Naive thymus-derived CD4-positive, alpha-beta T cell (primary cell): ENCODE results near the gene TAGLN. TPM values are rescaled to one million over a fixed set of nuclear protein-coding genes. Genes with fewer than 3 reads are reported as not detected.
A peak's percentile ranks its signal among the peaks of the same experiment; 100 is the strongest.

Source experiments
- ATAC-seq: fragments of 150-1000 bp; cut with Tn5 transposase; 2 replicates; pipeline ENCODE4 v1.10.0; 2021; ENCODE audit warnings: mild to moderate bottlenecking, moderate library complexity
- CTCF ChIA-PET: fragments of 350-600 bp; sonication (Branson Sonifier 250); formaldehyde crosslinking; loops from one replicate; lab custom pipeline; 2021; ENCODE audit warnings: antibody characterized with exemption; lab: Charles Lee
- POLR2A ChIA-PET: fragments of 350-600 bp; sonication (Branson Sonifier 250); formaldehyde crosslinking; loops from one replicate; lab custom pipeline; 2021; ENCODE audit warnings: antibody characterized with exemption, inconsistent platforms; lab: Charles Lee
- DNase-seq, 9 donors: peaks; one replicate each; pipeline versions ENCODE4 v3.0.0 to v3.0.0-alpha.2; 2020 to 2022; ENCODE audit warnings: mixed read lengths in 1 of 9
- H3K27ac ChIP-seq: one replicate; pipeline ENCODE4 v1.7.0; 2013; ENCODE audit warnings: mild to moderate bottlenecking, low read depth, low read length, moderate library complexity
- H3K27me3 ChIP-seq, 2 donors: one replicate each; pipeline ENCODE4 v1.7.0; 2013; ENCODE audit warnings: low read length in 2 of 2, mild to moderate bottlenecking in 2 of 2, moderate library complexity in 2 of 2; ENCODE audit not compliant: control insufficient read depth in 2 of 2, insufficient read depth in 2 of 2
- H3K36me3 ChIP-seq, 3 experiments: 1 replicate in 2 of 3; 2 replicates in 1 of 3; pipeline ENCODE4 v1.7.0; 2013; ENCODE audit warnings: low read length in 3 of 3, mild to moderate bottlenecking in 3 of 3, moderate library complexity in 1 of 3; ENCODE audit not compliant: insufficient read depth in 3 of 3, control insufficient read depth in 2 of 3
- H3K4me1 ChIP-seq, 2 donors: one replicate each; pipeline ENCODE4 v1.7.0; 2013; ENCODE audit warnings: low read length in 2 of 2, mild to moderate bottlenecking in 2 of 2, moderate library complexity in 1 of 2; ENCODE audit not compliant: control insufficient read depth in 2 of 2, insufficient read depth in 2 of 2
- H3K4me3 ChIP-seq: 2 replicates; pipeline ENCODE4 v1.7.0; 2013; ENCODE audit warnings: mild to moderate bottlenecking, low read length
- H3K9me3 ChIP-seq, 3 experiments: 1 replicate in 2 of 3; 2 replicates in 1 of 3; pipeline ENCODE4 v1.7.0; 2013; ENCODE audit warnings: low read length in 3 of 3; ENCODE audit not compliant: control insufficient read depth in 2 of 3
- H3K27ac Mint-ChIP-seq, 9 donors: one replicate each; pipeline ENCODE4 v1.8.0; 2020 to 2022; ENCODE audit warnings: mixed read lengths in 9 of 9, mild to moderate bottlenecking in 8 of 9, moderate library complexity in 5 of 9, inconsistent platforms in 2 of 9
- H3K27me3 Mint-ChIP-seq, 5 donors: one replicate each; pipeline ENCODE4 v1.8.0; 2021 to 2022; ENCODE audit warnings: mixed read lengths in 5 of 5, mild to moderate bottlenecking in 1 of 5
- H3K36me3 Mint-ChIP-seq, 5 donors: one replicate each; pipeline ENCODE4 v1.8.0; 2020 to 2022; ENCODE audit warnings: mixed read lengths in 5 of 5, mild to moderate bottlenecking in 3 of 5, inconsistent platforms in 1 of 5
- H3K4me1 Mint-ChIP-seq, 7 donors: one replicate each; pipeline ENCODE4 v1.8.0; 2020 to 2022; ENCODE audit warnings: mixed read lengths in 7 of 7, mild to moderate bottlenecking in 3 of 7, inconsistent platforms in 1 of 7
- H3K4me3 Mint-ChIP-seq, 10 donors: one replicate each; pipeline ENCODE4 v1.8.0; 2020 to 2022; ENCODE audit warnings: mild to moderate bottlenecking in 10 of 10, mixed read lengths in 10 of 10, moderate library complexity in 6 of 10, inconsistent platforms in 2 of 10
- H3K9me3 Mint-ChIP-seq, 11 donors: one replicate each; pipeline ENCODE4 v1.8.0; 2020 to 2022; ENCODE audit warnings: mixed read lengths in 11 of 11, mild to moderate bottlenecking in 4 of 11, inconsistent platforms in 1 of 11, moderate library complexity in 1 of 11
- intact Hi-C, 2 donors: fragments of 100-400 bp; cut with micrococcal nuclease; formaldehyde crosslinking; loops; one replicate each; pipeline ENCODE4 v1.15.1; 2023
- polyA plus RNA-seq, 2 donors: library from polyadenylated mRNA; unstranded; fragments of 300-500 nt; fragmentation: Illumina TruSeq; gene quantifications; one replicate each; pipeline ENCODE4 v1.2.3, GENCODE V29; 2021
- total RNA-seq, 6 experiments: library from RNA in 5 of 6; stranded (reverse) in 5 of 6; gene quantifications; 1 replicate in 5 of 6; 2 replicates in 1 of 6; pipeline ENCODE4 v1.2.3 and lab custom pipeline; 2021 to 2026

Gene TAGLN
- total and polyA plus RNA-seq, 7 experiments from 2014 or later = 0.32 to 28.0 (median 13.7) TPM

DNA sequence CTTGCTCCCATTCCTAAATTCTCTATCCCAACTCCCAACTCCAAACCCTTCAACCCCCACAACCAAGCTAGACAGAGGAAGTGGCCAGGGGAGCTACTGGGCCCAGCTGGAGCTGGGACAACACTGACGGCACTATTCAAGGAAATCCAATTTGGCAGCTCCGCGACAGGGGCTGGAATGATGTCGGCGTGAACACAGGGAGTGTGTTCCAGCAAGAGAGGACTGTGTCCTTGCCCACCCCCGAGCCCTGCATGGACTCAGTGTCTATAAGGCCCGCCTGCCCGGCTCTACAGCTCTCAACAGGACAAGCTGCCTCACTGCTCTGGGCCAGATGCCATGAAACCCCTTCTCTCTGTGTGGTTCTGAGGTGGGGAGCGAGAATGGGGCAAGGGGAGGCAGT lies 21.4 kb downstream of the TAGLN start:
- ATAC-seq = no peak

DNA sequence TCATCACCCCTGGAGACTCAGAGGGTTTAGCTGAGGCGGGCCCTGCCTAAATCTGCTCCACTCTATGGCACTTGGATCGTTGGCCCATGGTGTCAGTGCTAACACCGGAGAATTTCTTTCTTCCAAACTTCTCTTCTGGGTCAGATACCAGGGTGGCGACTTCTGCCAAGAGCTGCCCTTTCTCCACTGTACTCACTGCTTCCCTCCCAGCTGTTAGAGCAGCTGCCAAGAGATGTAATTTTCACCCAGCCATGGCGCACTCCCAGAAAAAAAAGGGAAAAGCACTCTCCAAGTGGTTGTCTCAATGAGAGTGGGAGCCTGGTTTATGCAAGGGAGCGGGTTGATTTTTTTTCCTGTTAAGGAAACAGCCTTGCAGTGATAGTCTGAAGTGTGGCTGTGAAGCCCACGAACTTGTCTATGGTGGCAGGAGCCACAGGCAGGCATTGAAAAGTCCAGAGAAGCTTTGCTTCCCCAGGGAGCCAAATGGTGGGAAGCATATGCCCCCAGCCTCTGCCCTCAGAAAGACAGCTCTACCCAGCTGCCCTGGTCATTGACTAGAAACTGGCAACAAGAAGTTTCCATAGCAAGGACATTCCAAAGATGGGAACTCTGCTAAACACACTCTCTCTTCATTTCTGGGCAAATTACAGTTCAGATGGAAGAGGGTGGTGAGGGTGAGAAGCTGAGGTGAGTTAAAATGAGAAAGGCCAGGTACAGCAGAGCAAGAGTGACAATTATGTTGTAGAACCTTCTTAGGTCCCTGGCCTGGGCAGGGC lies 22.0 kb downstream of the TAGLN start:
- DNase-seq (no peak), ATAC-seq (no peak)
- Histone ChIP-seq H3K4me1 (no peaks in the 10 kb centered on the region), H3K36me3 (peaks cover 46 to 98% (median 56%) of the 10 kb centered on the region in 3 experiments), H3K9me3 (no peaks in the 10 kb centered on the region), H3K4me3 (no peak overlapping the region), H3K27me3 (no peaks in the 10 kb centered on the region), H3K27ac (no peak overlapping the region)
- Mint-ChIP-seq H3K4me1 (peaks cover 0 to 7% (median 4%) of the 10 kb centered on the region in 7 donors), H3K4me3 (no peak overlapping the region), H3K27ac (peak overlapping the region in 3 of 9 donors; percentile 9 to 47 (median 12)), H3K27me3 (no peaks in the 10 kb centered on the region), H3K9me3 (no peaks in the 10 kb centered on the region), H3K36me3 (peaks cover 14 to 66% (median 27%) of the 10 kb centered on the region in 5 donors)
- ChIA-PET CTCF (interaction anchor here (2.1 kb wide), 1 partner anchor 10 kb away, joined by 7 read pairs; the partner anchor contains the start of gene PCSK7), POLR2A (interaction anchor here (0.6 to 2.9 kb wide), 3 partner anchors 8 to 54 kb away, joined by 3 to 16 read pairs (median 3); no protein-coding TSS in a partner anchor)
- intact Hi-C loops = no loop called here

More for the DNA sequence above, 21.4 kb downstream of the TAGLN start:
- Mint-ChIP-seq H3K27me3 (no peaks in the 10 kb centered on the region), H3K36me3 (peaks cover 14 to 67% (median 27%) of the 10 kb centered on the region in 5 donors), H3K4me1 (peaks cover 0 to 7% (median 4%) of the 10 kb centered on the region in 7 donors), H3K9me3 (no peaks in the 10 kb centered on the region), H3K4me3 (no peak overlapping the region), H3K27ac (peak overlapping the region in 3 of 9 donors; percentile 37 to 65 (median 56))
- H3K27me3 ChIP-seq = no peaks in the 10 kb centered on the region
- no peak overlapping the region for H3K27ac ChIP-seq
- ChIA-PET POLR2A (interaction anchor here (1.4 to 2.9 kb wide), 3 partner anchors 8 to 23 kb away, joined by 3 to 16 read pairs (median 3); no protein-coding TSS in a partner anchor), CTCF (interaction anchor here (1.5 to 2.1 kb wide), 2 partner anchors 11 to 429 kb away, joined by 3 to 7 read pairs; partner anchors contain the start of genes APOA5 and PCSK7)
- DNase-seq = no peak
- peaks cover 50 to 98% (median 51%) of the 10 kb centered on the region in 3 experiments for H3K36me3 ChIP-seq
- H3K4me1 ChIP-seq = no peaks in the 10 kb centered on the region
- intact Hi-C loops = no loop called here
- no peaks in the 10 kb centered on the region for H3K9me3 ChIP-seq
- no peak overlapping the region for H3K4me3 ChIP-seq

DNA sequence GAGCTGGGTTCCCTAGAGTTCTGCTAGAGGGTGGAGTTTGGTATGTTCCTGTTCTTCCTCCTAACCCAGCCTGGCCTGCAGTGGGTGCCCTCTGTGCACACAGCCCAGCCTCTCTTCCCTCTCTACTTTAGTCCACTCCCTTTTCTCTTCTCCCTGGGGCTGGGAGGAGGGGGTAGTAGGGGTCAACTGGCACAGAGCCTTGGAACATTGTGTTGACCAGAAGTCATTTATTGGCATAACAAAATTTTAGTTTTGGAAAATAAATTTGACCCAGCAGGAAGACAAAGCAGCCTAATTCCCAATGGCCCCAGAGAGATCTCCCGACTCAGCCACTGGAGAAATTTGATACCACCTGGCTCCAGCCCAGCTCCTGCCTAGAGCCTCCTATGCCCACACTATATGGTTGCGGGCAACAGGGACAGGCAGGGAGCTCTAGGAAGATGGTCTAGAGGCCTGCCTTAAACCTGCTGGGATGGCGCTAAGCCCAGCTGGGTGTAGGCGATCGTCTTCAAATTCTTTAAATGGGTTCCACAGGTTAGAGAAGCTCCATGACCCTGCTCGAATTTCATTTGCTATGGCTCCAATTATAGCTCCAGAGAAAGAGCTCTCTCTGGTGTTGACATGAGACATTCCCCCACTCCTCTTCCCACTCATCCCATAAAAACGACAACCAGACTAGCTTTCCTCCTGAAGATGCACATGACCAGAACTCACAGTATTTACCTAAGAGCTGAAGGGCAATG lies 22.8 kb downstream of the TAGLN start:
- no peak for ATAC-seq
- no peaks in the 10 kb centered on the region for H3K27me3 Mint-ChIP-seq
- peaks cover 47 to 98% (median 59%) of the 10 kb centered on the region in 3 experiments for H3K36me3 ChIP-seq
- H3K4me3 ChIP-seq = no peak overlapping the region
- intact Hi-C loops = no loop called here
- H3K9me3 ChIP-seq = no peaks in the 10 kb centered on the region
- peaks cover 7 to 13% (median 10%) of the 10 kb centered on the region in 7 donors for H3K4me1 Mint-ChIP-seq
- H3K4me1 ChIP-seq = peaks cover 5 to 7% of the 10 kb centered on the region in 2 donors
- H3K27me3 ChIP-seq = no peaks in the 10 kb centered on the region
- H3K9me3 Mint-ChIP-seq = no peaks in the 10 kb centered on the region
- ChIA-PET POLR2A (interaction anchor here (0.6 to 0.7 kb wide), 5 partner anchors 10 to 247 kb away, joined by 3 to 5 read pairs (median 4); partner anchors contain the start of gene PCSK7), CTCF (interaction anchor here (0.7 to 2.1 kb wide), 3 partner anchors 10 to 408 kb away, joined by 4 to 7 read pairs (median 4); partner anchors contain the start of genes PCSK7 and SIDT2)
- no peak overlapping the region for H3K27ac ChIP-seq
- H3K36me3 Mint-ChIP-seq = peaks cover 17 to 65% (median 29%) of the 10 kb centered on the region in 5 donors
- peak overlapping the region in 5 of 9 donors; percentile 14 to 72 (median 47) for H3K27ac Mint-ChIP-seq
- no peak for DNase-seq
- no peak overlapping the region for H3K4me3 Mint-ChIP-seq

DNA sequence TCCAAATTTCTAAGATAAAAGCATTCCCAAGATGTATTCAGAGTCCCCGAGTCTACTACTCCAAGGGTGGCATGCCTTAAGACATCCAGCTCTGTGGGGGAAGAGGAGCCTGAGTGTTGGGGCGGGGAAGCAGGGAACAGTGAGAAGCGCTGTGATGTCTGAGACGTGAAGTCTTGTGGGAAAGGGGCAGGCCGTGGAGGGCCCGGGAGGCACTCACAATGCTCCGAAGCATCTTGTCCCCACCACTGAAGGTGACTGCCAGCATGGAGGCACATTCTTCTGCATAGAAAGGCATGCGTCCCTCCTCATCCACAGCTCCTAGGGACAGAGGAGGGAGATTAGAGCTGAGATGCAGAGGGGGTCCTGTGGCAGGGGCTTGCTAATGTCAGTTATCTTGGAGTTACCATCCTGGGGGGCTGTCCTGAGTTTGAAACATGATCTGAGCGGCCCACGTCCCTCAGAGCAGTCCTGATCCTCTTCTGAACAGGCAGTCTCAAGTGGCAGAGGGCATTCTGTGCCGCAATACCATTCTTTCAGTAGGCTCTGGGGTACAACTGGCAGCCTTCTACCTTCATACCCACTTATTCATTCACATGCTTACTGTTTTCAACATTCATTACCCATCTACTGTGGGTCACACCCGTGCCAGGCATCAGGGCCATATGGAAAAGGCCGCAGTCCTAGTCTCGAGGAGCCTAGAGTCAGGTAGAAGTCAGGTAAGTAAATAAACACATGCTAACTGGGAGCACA lies 24.0 kb downstream of the TAGLN start:
- no peak for DNase-seq

DNA sequence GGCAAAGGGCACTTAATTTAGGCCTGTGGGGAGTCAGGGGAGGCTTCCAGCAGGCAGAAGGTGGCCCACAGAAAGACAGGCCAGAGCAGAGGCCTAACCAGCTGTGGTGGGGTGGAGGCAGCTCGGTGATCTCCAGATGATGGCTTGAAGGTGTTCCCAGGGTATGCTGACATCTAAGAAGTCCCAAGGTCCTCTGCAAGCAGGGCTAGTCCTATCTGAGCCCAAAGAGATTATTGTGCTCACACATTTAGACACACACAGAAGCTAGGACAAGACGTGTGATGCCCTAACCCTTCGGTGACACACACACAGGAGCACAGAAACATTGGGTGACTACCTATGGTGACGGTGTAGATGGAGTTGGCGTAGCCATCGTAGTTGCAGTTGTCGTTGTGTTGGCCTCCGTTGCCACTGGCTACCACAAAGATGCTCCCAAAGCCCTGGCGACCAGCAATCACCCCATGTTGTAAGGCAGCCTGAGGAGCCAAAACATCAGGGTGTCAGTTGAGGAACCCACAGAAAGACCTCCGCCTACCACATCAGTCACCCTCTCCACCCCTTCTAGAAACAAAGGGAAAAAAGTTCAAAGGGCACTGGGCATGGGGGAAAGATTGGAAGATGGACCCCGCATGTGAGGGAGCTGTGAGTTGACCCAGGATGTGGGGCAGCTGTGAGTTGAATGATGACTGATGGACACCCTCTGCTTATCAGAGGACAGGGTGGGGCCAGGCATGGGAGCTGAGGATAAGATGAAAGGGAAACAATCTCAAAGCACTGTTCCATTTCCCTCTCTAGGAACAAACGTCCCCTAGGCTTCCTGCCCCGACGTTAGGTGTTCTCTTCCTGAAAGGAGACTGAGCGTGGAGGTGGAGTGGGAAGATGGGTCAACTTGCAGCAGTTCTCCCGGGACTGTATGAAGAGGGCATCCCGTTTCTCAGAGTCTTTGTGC lies 24.8 kb downstream of the TAGLN start:
- no peaks in the 10 kb centered on the region for H3K9me3 ChIP-seq
- no peak overlapping the region for H3K4me3 Mint-ChIP-seq
- H3K4me3 ChIP-seq = no peak overlapping the region
- DNase-seq (no peak), ATAC-seq (no peak)
- H3K27me3 ChIP-seq = no peaks in the 10 kb centered on the region
- no peaks in the 10 kb centered on the region for H3K9me3 Mint-ChIP-seq
- H3K36me3 ChIP-seq = peaks cover 43 to 97% (median 60%) of the 10 kb centered on the region in 3 experiments
- intact Hi-C loops = no loop called here
- peaks cover 12 to 13% of the 10 kb centered on the region in 2 donors for H3K4me1 ChIP-seq
- peak overlapping the region in 2 of 9 donors; percentile 43 to 46 for H3K27ac Mint-ChIP-seq
- H3K4me1 Mint-ChIP-seq = peaks cover 18 to 29% (median 21%) of the 10 kb centered on the region in 7 donors
- ChIA-PET POLR2A (interaction anchor here (1.1 to 1.3 kb wide), 3 partner anchors 27 to 450 kb away, joined by 3 to 4 read pairs (median 3); no protein-coding TSS in a partner anchor), CTCF (interaction anchor here (0.6 kb wide), 1 partner anchor 361 kb away, joined by 4 read pairs; no protein-coding TSS in a partner anchor)
- H3K27me3 Mint-ChIP-seq = no peaks in the 10 kb centered on the region
- H3K36me3 Mint-ChIP-seq = peaks cover 16 to 59% (median 29%) of the 10 kb centered on the region in 5 donors
- H3K27ac ChIP-seq = no peak overlapping the region

More for the DNA sequence above, 24.0 kb downstream of the TAGLN start:
- H3K4me3 ChIP-seq = no peak overlapping the region
- no peaks in the 10 kb centered on the region for H3K9me3 Mint-ChIP-seq
- no peak overlapping the region for H3K27ac Mint-ChIP-seq
- no peaks in the 10 kb centered on the region for H3K27me3 Mint-ChIP-seq
- CTCF ChIA-PET = interaction anchor here (1.2 kb wide), 1 partner anchor 45 kb away, joined by 4 read pairs; the partner anchor contains the start of gene SIDT2
- H3K9me3 ChIP-seq = no peaks in the 10 kb centered on the region
- ATAC-seq = no peak
- H3K36me3 Mint-ChIP-seq = peaks cover 14 to 61% (median 30%) of the 10 kb centered on the region in 5 donors
- intact Hi-C loops = no loop called here
- POLR2A ChIA-PET = interaction anchor here (1.3 kb wide), 1 partner anchor 26 kb away, joined by 4 read pairs; no protein-coding TSS in a partner anchor
- no peak overlapping the region for H3K27ac ChIP-seq
- H3K4me1 Mint-ChIP-seq = peaks cover 14 to 21% (median 16%) of the 10 kb centered on the region in 7 donors
- peaks cover 46 to 98% (median 63%) of the 10 kb centered on the region in 3 experiments for H3K36me3 ChIP-seq
- H3K27me3 ChIP-seq = no peaks in the 10 kb centered on the region
- no peak overlapping the region for H3K4me3 Mint-ChIP-seq
- H3K4me1 ChIP-seq = peaks cover 9% of the 10 kb centered on the region in 2 donors
